Measurements from ENCODE around the gene AIG1. TPM values are rescaled to one million over a fixed set of nuclear protein-coding genes. Genes with fewer than 3 reads are reported as not detected.
"Not testable (repeated sequence)": the region's sequence is repeated elsewhere in the genome, so short reads cannot be mapped to it uniquely, and the experiment has no call there.

AIG1 gene
- total RNA-seq, 1 donor from 2014 or later, result 24.9 TPM

- no peak for ATAC-seq
These were observed 68.0 kb downstream of the AIG1 start for GRCh38 chr6:143128681-143129015.

- ATAC-seq, result no peak
These were observed 70.2 kb downstream of the AIG1 start for GRCh38 chr6:143130928-143131327.

GRCh38 chr6:143135325-143135724, 74.6 kb downstream of the AIG1 start:
- ATAC-seq, result no peak

- ATAC-seq, result no peak
These were observed 75.3 kb downstream of the AIG1 start for GRCh38 chr6:143135797-143136561.

GRCh38 chr6:143136647-143137046, 76.0 kb downstream of the AIG1 start:
- ATAC-seq, result no peak

GRCh38 chr6:143139239-143139784, 78.6 kb downstream of the AIG1 start:
- ATAC-seq, result no peak

- ATAC-seq, result not testable (repeated sequence)
These were observed 79.2 kb downstream of the AIG1 start for GRCh38 chr6:143139884-143140283.

GRCh38 chr6:143140767-143141166, 80.1 kb downstream of the AIG1 start:
- no peak for ATAC-seq

GRCh38 chr6:143141442-143141841, 80.8 kb downstream of the AIG1 start:
- no peak for ATAC-seq

- ATAC-seq, result no peak
These were observed 85.6 kb downstream of the AIG1 start for GRCh38 chr6:143146186-143146851.

- no peak for ATAC-seq
These were observed 89.1 kb downstream of the AIG1 start for GRCh38 chr6:143149771-143150170.

- ATAC-seq, result no peak
These were observed 89.6 kb downstream of the AIG1 start for GRCh38 chr6:143150281-143150680.

GRCh38 chr6:143151381-143151780, 90.7 kb downstream of the AIG1 start:
- no peak for ATAC-seq

GRCh38 chr6:143155681-143156080, 95.0 kb downstream of the AIG1 start:
- no peak for ATAC-seq

- ATAC-seq, result no peak
These were observed 96.4 kb downstream of the AIG1 start for GRCh38 chr6:143157131-143157530.

GRCh38 chr6:143158113-143158581, 97.5 kb downstream of the AIG1 start:
- ATAC-seq, result no peak

GRCh38 chr6:143159001-143159400, 98.3 kb downstream of the AIG1 start:
- ATAC-seq, result no peak

GRCh38 chr6:143160015-143160414, 99.3 kb downstream of the AIG1 start:
- no peak for ATAC-seq

GRCh38 chr6:143160439-143161220, 99.9 kb downstream of the AIG1 start:
- no peak for ATAC-seq

- no peak for ATAC-seq
These were observed 102.9 kb downstream of the AIG1 start for GRCh38 chr6:143163621-143164020.

- ATAC-seq, result no peak
These were observed 103.9 kb downstream of the AIG1 start for GRCh38 chr6:143164565-143165105.

GRCh38 chr6:143165315-143165855, 104.7 kb downstream of the AIG1 start:
- ATAC-seq, result no peak
